Measurements from ENCODE around the gene ZNF554.
A peak's percentile ranks its signal among the peaks of the same experiment; 100 is the strongest.
"Not testable (repeated sequence)": the region's sequence is repeated elsewhere in the genome, so short reads cannot be mapped to it uniquely, and the experiment has no call there.

ZNF554 gene

GRCh38 chr19:2808129-2808941, 11.3 kb upstream of the ZNF554 start:
- no peak for DNase-seq

- no peak for DNase-seq
Observed at GRCh38 chr19:2809387-2810140, 10.1 kb upstream of the ZNF554 start.

- DNase-seq: no peak
Observed at GRCh38 chr19:2810141-2811091, 9.3 kb upstream of the ZNF554 start.

GRCh38 chr19:2811221-2811722, 8.4 kb upstream of the ZNF554 start:
- DNase-seq: no peak

- DNase-seq: no peak
Observed at GRCh38 chr19:2811735-2812413, 7.8 kb upstream of the ZNF554 start.

- no peak for DNase-seq
Observed at GRCh38 chr19:2812414-2813234, 7.0 kb upstream of the ZNF554 start.

- no peak for DNase-seq
Observed at GRCh38 chr19:2813235-2814160, 6.2 kb upstream of the ZNF554 start.

- no peak for DNase-seq
Observed at GRCh38 chr19:2814426-2814825, 5.2 kb upstream of the ZNF554 start.

GRCh38 chr19:2815191-2815614, 4.5 kb upstream of the ZNF554 start:
- DNase-seq: no peak

- no peak for DNase-seq
Observed at GRCh38 chr19:2815923-2816322, 3.7 kb upstream of the ZNF554 start.

GRCh38 chr19:2816641-2817040, 3.0 kb upstream of the ZNF554 start:
- DNase-seq: no peak

GRCh38 chr19:2817237-2817829, 2.3 kb upstream of the ZNF554 start:
- DNase-seq: not testable (repeated sequence)

GRCh38 chr19:2820112-2820702, 539 bp downstream of the ZNF554 start:
- DNase-seq: peak; percentile 29

- no peak for DNase-seq
Observed at GRCh38 chr19:2822846-2823245, 3.2 kb downstream of the ZNF554 start.

- DNase-seq: no peak
Observed at GRCh38 chr19:2823646-2824045, 4.0 kb downstream of the ZNF554 start.

GRCh38 chr19:2824129-2824528, 4.5 kb downstream of the ZNF554 start:
- no peak for DNase-seq

GRCh38 chr19:2827022-2827421, 7.4 kb downstream of the ZNF554 start:
- no peak for DNase-seq

GRCh38 chr19:2827840-2828489, 8.3 kb downstream of the ZNF554 start:
- no peak for DNase-seq
